ENCODE results near the gene PDIA4. TPM values are rescaled to one million over a fixed set of nuclear protein-coding genes. Genes with fewer than 3 reads are reported as not detected.

The PDIA4 gene
- total and polyA plus RNA-seq, 2 donors (not counting 1 experiment from before 2014, with no cell fraction given): 210 to 266 TPM

GRCh38 chr7:149001427-149002068 is 26.8 kb downstream of the PDIA4 start:
- no peak overlapping the region for H3K4me3 ChIP-seq (replicated peaks in 1 of 4; ENCODE audit: control extremely low read depth in 1 of 4, insufficient read depth in 1 of 4, low read depth in 3 of 4, low read length in 4 of 4)
- no peaks in the 10 kb centered on the region for H3K79me2 ChIP-seq (ENCODE audit: control insufficient read depth, insufficient read depth, low read length)
- no peaks in the 10 kb centered on the region for H4K20me1 ChIP-seq (ENCODE audit: control insufficient read depth, extremely low read depth, insufficient read depth, low read length)
- TF ChIP-seq EZH2 (IDR thresholded peaks at IDR 0.05; ENCODE audit: low read length, missing control alignments) (no peak), CTCF (conservative IDR thresholded peaks at IDR 0.05 in 1 of 2, IDR thresholded peaks at IDR 0.05 in 1 of 2; ENCODE audit: low read depth in 1 of 2, low read length in 2 of 2) (no peak)
- no peak overlapping the region for H3K27ac ChIP-seq (ENCODE audit: insufficient read depth, low read length)
- H2AFZ ChIP-seq (ENCODE audit: low read length): no peak overlapping the region
- H3K9ac ChIP-seq (ENCODE audit: insufficient read depth, low read length): no peak overlapping the region
- no peak overlapping the region for H3K4me2 ChIP-seq (ENCODE audit: extremely low read depth, insufficient read depth, low read length)
- H3K27me3 ChIP-seq (ENCODE audit: control insufficient read depth, insufficient read depth, low read length): no peaks in the 10 kb centered on the region
- peaks cover 2% of the 10 kb centered on the region for H3K4me1 ChIP-seq (ENCODE audit: control insufficient read depth, extremely low read depth, insufficient read depth, low read length)
- DNase-seq (ENCODE audit: low read depth in 2 of 2): no peak
- H3K36me3 ChIP-seq (ENCODE audit: control insufficient read depth, insufficient read depth, low read length): peaks cover 21% of the 10 kb centered on the region
- H3K9me3 ChIP-seq (ENCODE audit: control insufficient read depth, insufficient read depth, low read depth, low read length): no peaks in the 10 kb centered on the region

DNA sequence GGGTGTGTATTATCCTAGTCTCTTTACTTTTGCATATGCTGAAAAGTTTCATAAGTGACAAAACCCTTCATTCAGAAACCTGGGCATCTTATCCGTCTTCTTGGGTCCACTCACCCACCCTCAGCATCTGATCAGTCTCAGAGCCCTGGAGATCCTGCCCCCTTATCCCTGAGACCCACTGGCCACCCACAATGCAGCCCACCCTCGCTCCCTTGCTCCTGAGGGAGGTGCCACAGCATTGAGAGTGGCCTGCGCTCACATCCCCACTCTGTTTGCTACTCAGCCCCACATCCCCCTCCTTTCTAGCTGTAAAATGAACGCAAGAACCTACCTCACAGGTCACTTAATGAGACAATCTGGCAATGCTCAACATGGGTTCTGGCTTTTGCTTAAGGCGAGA is 27.3 kb downstream of the PDIA4 start:
- Histone ChIP-seq H3K36me3 (ENCODE audit: control insufficient read depth, insufficient read depth, low read length) (peaks cover 17% of the 10 kb centered on the region), H3K4me1 (ENCODE audit: control insufficient read depth, extremely low read depth, insufficient read depth, low read length) (peaks cover 2% of the 10 kb centered on the region), H3K9ac (ENCODE audit: insufficient read depth, low read length) (no peak overlapping the region), H3K4me3 (replicated peaks in 1 of 4; ENCODE audit: control extremely low read depth in 1 of 4, insufficient read depth in 1 of 4, low read depth in 3 of 4, low read length in 4 of 4) (no peak overlapping the region), H3K27ac (ENCODE audit: insufficient read depth, low read length) (no peak overlapping the region), H3K9me3 (ENCODE audit: control insufficient read depth, insufficient read depth, low read depth, low read length) (no peaks in the 10 kb centered on the region), H4K20me1 (ENCODE audit: control insufficient read depth, extremely low read depth, insufficient read depth, low read length) (no peaks in the 10 kb centered on the region), H3K4me2 (ENCODE audit: extremely low read depth, insufficient read depth, low read length) (no peak overlapping the region), H3K79me2 (ENCODE audit: control insufficient read depth, insufficient read depth, low read length) (no peaks in the 10 kb centered on the region), H3K27me3 (ENCODE audit: control insufficient read depth, insufficient read depth, low read length) (no peaks in the 10 kb centered on the region), H2AFZ (ENCODE audit: low read length) (no peak overlapping the region)
- DNase-seq (ENCODE audit: low read depth in 2 of 2): no peak
- TF ChIP-seq CTCF (conservative IDR thresholded peaks at IDR 0.05 in 1 of 2, IDR thresholded peaks at IDR 0.05 in 1 of 2; ENCODE audit: low read depth in 1 of 2, low read length in 2 of 2) (no peak), EZH2 (IDR thresholded peaks at IDR 0.05; ENCODE audit: low read length, missing control alignments) (no peak)

- DNase-seq (ENCODE audit: low read depth in 2 of 2): no peak
- H4K20me1 ChIP-seq (ENCODE audit: control insufficient read depth, extremely low read depth, insufficient read depth, low read length): no peaks in the 10 kb centered on the region
- H3K79me2 ChIP-seq (ENCODE audit: control insufficient read depth, insufficient read depth, low read length): no peaks in the 10 kb centered on the region
- H3K27me3 ChIP-seq (ENCODE audit: control insufficient read depth, insufficient read depth, low read length): no peaks in the 10 kb centered on the region
- H2AFZ ChIP-seq (ENCODE audit: low read length): no peak overlapping the region
- no peak overlapping the region for H3K4me3 ChIP-seq (replicated peaks in 1 of 4; ENCODE audit: control extremely low read depth in 1 of 4, insufficient read depth in 1 of 4, low read depth in 3 of 4, low read length in 4 of 4)
- H3K4me2 ChIP-seq (ENCODE audit: extremely low read depth, insufficient read depth, low read length): no peak overlapping the region
- no peak overlapping the region for H3K9ac ChIP-seq (ENCODE audit: insufficient read depth, low read length)
- no peaks in the 10 kb centered on the region for H3K9me3 ChIP-seq (ENCODE audit: control insufficient read depth, insufficient read depth, low read depth, low read length)
- H3K4me1 ChIP-seq (ENCODE audit: control insufficient read depth, extremely low read depth, insufficient read depth, low read length): no peaks in the 10 kb centered on the region
- TF ChIP-seq CTCF (conservative IDR thresholded peaks at IDR 0.05 in 1 of 2, IDR thresholded peaks at IDR 0.05 in 1 of 2; ENCODE audit: low read depth in 1 of 2, low read length in 2 of 2) (no peak), EZH2 (IDR thresholded peaks at IDR 0.05; ENCODE audit: low read length, missing control alignments) (no peak)
- H3K27ac ChIP-seq (ENCODE audit: insufficient read depth, low read length): no peak overlapping the region
- peaks cover 10% of the 10 kb centered on the region for H3K36me3 ChIP-seq (ENCODE audit: control insufficient read depth, insufficient read depth, low read length)
These were observed 29.1 kb downstream of the PDIA4 start for GRCh38 chr7:148999192-148999591.

All from fibroblast of lung (primary cell).